ENCODE results near the gene RAB6B.

Gene RAB6B

GRCh38 chr3:133910422-133910821 lies 14.7 kb upstream of the RAB6B start:
- TF ChIP-seq CTCF (IDR thresholded peaks at IDR 0.05; ENCODE audit: low read depth, low read length), result peak; percentile 31
- no peak overlapping the region for H3K4me3 ChIP-seq (ENCODE audit: low read depth, low read length)
- DNase-seq (ENCODE audit: low read depth, low spot score), result no peak
- in situ Hi-C loops (cut with HindIII; ENCODE audit: low sequenced_read_pairs), result no loop called here

GRCh38 chr3:133905376-133905775 lies 9.7 kb upstream of the RAB6B start:
- DNase-seq (ENCODE audit: low read depth, low spot score), result no peak
- TF ChIP-seq CTCF (IDR thresholded peaks at IDR 0.05; ENCODE audit: low read depth, low read length), result no peak
- in situ Hi-C loops (cut with HindIII; ENCODE audit: low sequenced_read_pairs), result no loop called here
- no peak overlapping the region for H3K4me3 ChIP-seq (ENCODE audit: low read depth, low read length)

GRCh38 chr3:133901847-133902246 lies 6.2 kb upstream of the RAB6B start:
- TF ChIP-seq CTCF (IDR thresholded peaks at IDR 0.05; ENCODE audit: low read depth, low read length), result no peak
- no peak overlapping the region for H3K4me3 ChIP-seq (ENCODE audit: low read depth, low read length)
- no peak for DNase-seq (ENCODE audit: low read depth, low spot score)
- in situ Hi-C loops (cut with HindIII; ENCODE audit: low sequenced_read_pairs), result no loop called here

- no peak for DNase-seq (ENCODE audit: low read depth, low spot score)
- H3K4me3 ChIP-seq (ENCODE audit: low read depth, low read length), result no peak overlapping the region
- in situ Hi-C loops (cut with HindIII; ENCODE audit: low sequenced_read_pairs), result no loop called here
- TF ChIP-seq CTCF (IDR thresholded peaks at IDR 0.05; ENCODE audit: low read depth, low read length), result no peak
Measured at GRCh38 chr3:133901083-133901482, 5.4 kb upstream of the RAB6B start.

- in situ Hi-C loops (cut with HindIII; ENCODE audit: low sequenced_read_pairs), result no loop called here
Measured at GRCh38 chr3:133899311-133899710, 3.6 kb upstream of the RAB6B start.

GRCh38 chr3:133897547-133897946 lies 1.9 kb upstream of the RAB6B start:
- in situ Hi-C loops (cut with HindIII; ENCODE audit: low sequenced_read_pairs), result no loop called here
- no peak for DNase-seq (ENCODE audit: low read depth, low spot score)
- no peak for TF ChIP-seq CTCF (IDR thresholded peaks at IDR 0.05; ENCODE audit: low read depth, low read length)
- H3K4me3 ChIP-seq (ENCODE audit: low read depth, low read length), result no peak overlapping the region

More at GRCh38 chr3:133899311-133899710, 3.6 kb upstream of the RAB6B start:
- no peak for TF ChIP-seq CTCF (IDR thresholded peaks at IDR 0.05; ENCODE audit: low read depth, low read length)
- DNase-seq (ENCODE audit: low read depth, low spot score), result no peak
- H3K4me3 ChIP-seq (ENCODE audit: low read depth, low read length), result no peak overlapping the region
